Measurements from ENCODE around the gene FBXW9. TPM values are rescaled to one million over a fixed set of nuclear protein-coding genes. Genes with fewer than 3 reads are reported as not detected.

The FBXW9 gene
- total and polyA plus RNA-seq, 2 of the 8 experiments (the other 6 are each of a cell fraction or from before 2014, with no cell fraction given), result 10.8 to 30.1 TPM

DNA sequence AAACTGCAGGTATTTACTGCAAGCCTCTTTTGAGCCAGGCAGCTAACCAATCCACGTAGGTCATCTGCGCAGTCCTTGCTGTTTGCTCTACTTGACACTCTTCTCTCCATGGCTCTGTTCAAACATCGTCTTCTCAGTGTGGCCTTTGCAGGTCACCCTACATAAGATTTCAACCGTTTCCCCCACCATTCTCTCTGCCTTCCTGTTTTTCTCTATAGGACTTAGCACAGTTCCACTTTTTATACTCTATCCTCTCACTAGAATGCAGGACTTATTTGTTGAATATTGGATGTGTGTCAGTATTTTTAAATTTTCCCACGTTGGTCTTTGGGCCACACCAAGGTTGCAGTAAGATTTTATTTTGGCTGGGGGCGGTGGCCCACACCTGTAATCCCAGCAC, 1.7 kb upstream of the FBXW9 start:
- WGBS, 2 experiments (ENCODE audit: extremely low coverage in 1 of 2, insufficient coverage in 1 of 2, insufficient read length in 1 of 2, insufficient replicate concordance in 2 of 2, low coverage in 1 of 2, low lambda C conversion rate in 2 of 2, missing lambda C conversion rate in 1 of 2), result 88% methylated on average over 6 of the region's 6 CpGs; no CpG with 5 or more reads in 1 of the 2 experiments
- H3K56ac ChIP-seq (replicated peaks; ENCODE audit: insufficient read length, low read depth, low read length), result no peak overlapping the region
- TF ChIP-seq CBX5 (IDR thresholded peaks at IDR 0.05; ENCODE audit: low read depth, low read length) (no peak), SRF (IDR thresholded peaks at IDR 0.05; ENCODE audit: low read depth, low read length) (no peak), CREB1 (IDR thresholded peaks at IDR 0.05) (no peak), POLR2A (IDR thresholded peaks at IDR 0.05; ENCODE audit: control extremely low read depth in 1 of 2, low read depth in 2 of 2, low read length in 2 of 2) (no peak)
- H3K79me1 ChIP-seq (ENCODE audit: low read depth, low read length), result no peaks in the 10 kb centered on the region
- H3K4me3 ChIP-seq (ENCODE audit: extremely low read depth in 1 of 4, insufficient read depth in 2 of 4, low read depth in 3 of 4, low read length in 4 of 4), result no peak overlapping the region
- no peak overlapping the region for H3K9ac ChIP-seq (replicated peaks in 1 of 4; ENCODE audit: extremely low read depth in 1 of 4, low read depth in 3 of 4, low read length in 3 of 4)
- H3K79me2 ChIP-seq (ENCODE audit: control insufficient read depth in 1 of 2, insufficient read depth in 2 of 2, low read length in 2 of 2), result no peaks in the 10 kb centered on the region
- no peak overlapping the region for H3K4ac ChIP-seq (replicated peaks; ENCODE audit: insufficient read length, low read depth, low read length)
- H4K8ac ChIP-seq (ENCODE audit: extremely low read depth, insufficient read depth, low read length), result no peak overlapping the region
- no peak overlapping the region for H2BK120ac ChIP-seq (replicated peaks; ENCODE audit: low read depth, low read length)
- H3K14ac ChIP-seq (ENCODE audit: insufficient read length), result no peak overlapping the region
- no peak overlapping the region for H2BK12ac ChIP-seq (ENCODE audit: low read depth, low read length)
- H4K91ac ChIP-seq (replicated peaks; ENCODE audit: insufficient read length, low read length), result no peak overlapping the region
- H3K27ac ChIP-seq (ENCODE audit: low read depth, low read length), result no peak overlapping the region
- H2BK20ac ChIP-seq (ENCODE audit: low read length), result no peak overlapping the region
- H2BK5ac ChIP-seq (ENCODE audit: low read depth, low read length), result no peak overlapping the region
- no peak overlapping the region for H3K23ac ChIP-seq (ENCODE audit: insufficient read length)
- no peak for FAIRE-seq
- H3K27me3 ChIP-seq (replicated peaks in 1 of 4; ENCODE audit: control insufficient read depth in 3 of 4, extremely low read depth in 1 of 4, insufficient read depth in 3 of 4, low read length in 3 of 4), result no peaks in the 10 kb centered on the region
- no peak overlapping the region for H2AK5ac ChIP-seq (ENCODE audit: low read depth, low read length)
- H4K5ac ChIP-seq (ENCODE audit: insufficient read length, low read depth, low read length), result no peak overlapping the region
- no peak overlapping the region for H3K18ac ChIP-seq (ENCODE audit: extremely low read depth, low read length)
- peaks cover 19 to 42% (median 25%) of the 10 kb centered on the region in 4 experiments for H3K36me3 ChIP-seq (ENCODE audit: control insufficient read depth in 2 of 4, insufficient read depth in 4 of 4, low read length in 3 of 4)
- H3K9me3 ChIP-seq (ENCODE audit: insufficient read depth in 2 of 2, low read depth in 1 of 2, low read length in 1 of 2), result no peaks in the 10 kb centered on the region
- peaks cover 4 to 6% of the 10 kb centered on the region in 2 experiments for H4K20me1 ChIP-seq (replicated peaks in 1 of 2; ENCODE audit: control insufficient read depth in 1 of 2, insufficient read depth in 2 of 2, low read length in 2 of 2)
- no peak for DNase-seq (ENCODE audit: low read depth in 1 of 2, low spot score in 2 of 2)
- POLR2A ChIA-PET (ENCODE audit: partially characterized antibody), result interaction anchor here (0.7 to 9.2 kb wide), 11 partner anchors 10 to 64 kb away, joined by 3 to 93 read pairs (median 7); partner anchors contain the start of genes DHPS, GET3, GNG14 and TNPO2
- no peak overlapping the region for H2BK15ac ChIP-seq (ENCODE audit: low read length)
- H2AFZ ChIP-seq (ENCODE audit: low read length), result no peak overlapping the region
- peaks cover 7% of the 10 kb centered on the region; the same call in 1 of the 2 replicates for H3K23me2 ChIP-seq (ENCODE audit: low read depth, low read length)
- H3K4me1 ChIP-seq (replicated peaks in 1 of 4; ENCODE audit: control insufficient read depth in 3 of 4, insufficient read depth in 4 of 4, low read length in 3 of 4), result peaks cover 0 to 7% (median 4%) of the 10 kb centered on the region in 4 experiments; a peak in 2 of 7 replicates
- CTCF ChIA-PET (ENCODE audit: partially characterized antibody), result interaction anchor here (1.2 to 1.7 kb wide), 4 partner anchors 16 to 187 kb away, joined by 3 to 6 read pairs (median 4); no protein-coding TSS in a partner anchor
- no peak overlapping the region for H3K4me2 ChIP-seq (ENCODE audit: insufficient read depth in 1 of 2, low read depth in 2 of 2, low read length in 2 of 2)

Measured in H1 (cell line).